Stimulated activated CD4-positive, alpha-beta T cell treated with anti-CD3 and anti-CD28 coated beads, Interleukin-15, amount 100 ng/mL, for 48 hours (primary cell): ENCODE results near the gene NAV1.

Experiments
- DNase-seq, 2 donors: peaks; one replicate each; pipeline ENCODE4 v3.0.0-alpha.2; 2020; ENCODE audit warnings: low read depth in 2 of 2

The NAV1 gene

GRCh38 chr1:201503397-201504176, 35.3 kb upstream of the NAV1 start:
- DNase-seq, result no peak

GRCh38 chr1:201504179-201504631, 34.7 kb upstream of the NAV1 start:
- no peak for DNase-seq

GRCh38 chr1:201504799-201505502, 34.0 kb upstream of the NAV1 start:
- DNase-seq, result no peak

GRCh38 chr1:201505503-201505890, 33.4 kb upstream of the NAV1 start:
- no peak for DNase-seq

GRCh38 chr1:201506092-201506491, 32.8 kb upstream of the NAV1 start:
- DNase-seq, result no peak

- DNase-seq, result peak; percentile 73 to 82
These were observed 32.2 kb upstream of the NAV1 start, which contains the start of gene CSRP1 for GRCh38 chr1:201506557-201507359. Gene CSRP1, minus strand, starts transcription at chr1:201507123. Its CDS starts 10,820 bp downstream, at chr1:201496303.

- no peak for DNase-seq
These were observed 31.6 kb upstream of the NAV1 start for GRCh38 chr1:201507360-201507675.

- no peak for DNase-seq
These were observed 30.1 kb upstream of the NAV1 start for GRCh38 chr1:201508809-201509208.

GRCh38 chr1:201509601-201510374, 29.1 kb upstream of the NAV1 start:
- DNase-seq, result no peak

- DNase-seq, result no peak
These were observed 28.2 kb upstream of the NAV1 start for GRCh38 chr1:201510734-201511133.

- DNase-seq, result no peak
These were observed 27.5 kb upstream of the NAV1 start for GRCh38 chr1:201511396-201511940.

- DNase-seq, result no peak
These were observed 26.9 kb upstream of the NAV1 start for GRCh38 chr1:201511941-201512539.

- DNase-seq, result no peak
These were observed 25.3 kb upstream of the NAV1 start for GRCh38 chr1:201513498-201514243.

GRCh38 chr1:201514466-201514865, 24.5 kb upstream of the NAV1 start:
- no peak for DNase-seq

- DNase-seq, result no peak
These were observed 23.7 kb upstream of the NAV1 start for GRCh38 chr1:201515062-201515750.

GRCh38 chr1:201515895-201516294, 23.0 kb upstream of the NAV1 start:
- no peak for DNase-seq

- no peak for DNase-seq
These were observed 22.3 kb upstream of the NAV1 start for GRCh38 chr1:201516511-201517127.

GRCh38 chr1:201517631-201518030, 21.3 kb upstream of the NAV1 start:
- no peak for DNase-seq

GRCh38 chr1:201518071-201518470, 20.9 kb upstream of the NAV1 start:
- DNase-seq, result no peak
